GM19438 (cell line): ENCODE data around the gene ELF5.

Experiments used
- ATAC-seq: cut with Tn5 transposase; IDR thresholded peaks from one replicate; pipeline ENCODE4 v1.9.1; 2021; ENCODE audit warnings: low read depth; ENCODE audit not compliant: unreplicated experiment

The ELF5 gene

DNA sequence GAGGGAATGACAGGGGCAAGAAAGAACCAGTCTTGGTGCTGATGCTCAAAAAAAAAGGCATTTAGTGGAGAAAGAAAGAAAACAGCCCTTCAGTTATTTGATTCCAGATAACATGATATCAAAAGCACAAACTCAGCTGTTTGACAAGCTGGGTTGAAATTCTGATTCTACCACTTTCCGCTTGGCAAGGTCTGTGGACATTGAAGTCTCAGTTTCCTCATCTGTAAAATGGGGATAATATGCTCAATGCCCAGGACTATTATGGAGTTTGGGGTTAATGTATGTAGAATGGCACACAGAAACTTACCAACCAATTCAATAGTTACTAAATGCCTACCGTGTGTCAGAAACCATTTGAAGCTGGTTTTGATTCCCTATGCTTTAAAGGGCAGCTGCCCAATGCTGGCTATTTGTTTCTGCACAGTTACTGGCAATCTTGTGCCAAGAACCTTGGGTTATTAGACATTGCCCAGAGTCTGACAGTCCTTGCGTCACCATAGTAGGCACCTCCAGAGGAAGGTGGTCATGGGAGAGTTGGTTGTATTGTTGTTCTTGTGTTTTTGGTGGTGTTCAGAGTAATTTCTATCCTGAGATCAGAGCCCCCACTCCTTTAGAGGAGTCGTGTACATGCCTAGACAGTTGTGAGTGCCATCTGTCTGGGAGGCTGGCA, 19.5 kb downstream of the ELF5 start:
- no peak for ATAC-seq

DNA sequence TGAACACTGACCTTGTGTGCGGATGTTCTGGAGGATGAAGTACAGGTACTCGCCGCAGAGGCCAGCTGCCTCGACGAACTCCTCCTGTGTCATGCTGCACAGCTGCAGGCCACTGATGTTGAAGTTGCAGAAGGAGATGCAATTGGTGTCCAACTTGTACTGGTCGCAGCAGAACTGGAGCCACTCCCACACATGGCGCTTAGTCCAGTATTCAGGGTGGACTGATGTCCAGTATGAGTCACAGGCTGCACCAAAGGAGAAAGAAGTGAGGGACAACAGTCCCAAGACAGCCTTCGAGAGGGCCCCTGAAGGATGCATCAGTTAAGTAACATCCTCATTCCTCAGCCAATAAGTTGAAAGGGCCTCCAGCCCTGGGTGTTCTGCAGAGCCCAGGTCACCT, 20.1 kb downstream of the ELF5 start:
- no peak for ATAC-seq

DNA sequence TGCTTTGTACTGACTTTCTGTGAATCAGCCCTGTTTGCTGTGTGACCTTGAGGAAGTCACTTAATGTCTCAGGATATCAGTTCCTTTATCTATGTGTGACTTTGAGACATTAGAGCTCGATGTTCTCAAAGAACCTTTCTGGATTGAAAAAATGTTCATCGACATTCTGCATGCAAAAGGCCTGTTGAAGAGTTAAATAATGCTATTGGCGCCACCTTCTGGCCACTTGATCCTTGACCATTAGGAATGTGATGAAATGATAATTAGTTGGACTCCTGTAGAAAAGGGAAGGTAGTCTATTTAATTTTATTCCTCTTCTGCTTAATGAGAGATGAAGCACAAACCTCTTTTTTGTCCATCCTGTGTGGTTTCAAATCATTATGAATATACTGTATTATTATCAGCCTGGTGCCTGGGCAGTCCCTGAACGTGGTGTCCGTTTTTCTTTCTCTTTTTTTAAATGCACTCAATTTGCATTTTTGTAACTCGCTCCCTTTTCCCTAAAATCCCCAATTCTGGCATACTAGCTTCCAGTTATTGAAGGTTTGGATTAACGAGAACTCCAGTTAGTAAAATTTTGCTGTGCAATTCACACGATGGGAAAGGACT, 20.7 kb downstream of the ELF5 start:
- ATAC-seq = no peak

DNA sequence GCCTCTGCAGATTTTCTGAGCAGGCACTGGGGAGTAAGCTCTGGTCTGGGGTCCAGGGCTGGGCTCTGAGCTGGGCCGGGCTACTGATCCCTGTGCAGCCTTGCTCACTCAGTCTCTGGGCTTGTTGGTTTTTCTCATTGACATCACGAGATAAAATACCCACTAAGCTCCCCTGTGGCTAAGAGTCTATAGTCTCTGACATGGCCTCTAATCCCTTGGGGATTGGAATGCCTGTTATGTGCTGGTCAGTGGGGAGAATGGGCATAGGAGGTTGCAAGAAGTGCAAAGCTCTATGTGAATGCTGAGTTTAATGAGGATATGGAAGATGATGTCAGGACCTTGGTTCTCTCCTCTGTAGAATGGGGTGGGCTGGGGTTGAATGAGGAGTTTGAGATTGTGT, 23.3 kb downstream of the ELF5 start:
- ATAC-seq = no peak

DNA sequence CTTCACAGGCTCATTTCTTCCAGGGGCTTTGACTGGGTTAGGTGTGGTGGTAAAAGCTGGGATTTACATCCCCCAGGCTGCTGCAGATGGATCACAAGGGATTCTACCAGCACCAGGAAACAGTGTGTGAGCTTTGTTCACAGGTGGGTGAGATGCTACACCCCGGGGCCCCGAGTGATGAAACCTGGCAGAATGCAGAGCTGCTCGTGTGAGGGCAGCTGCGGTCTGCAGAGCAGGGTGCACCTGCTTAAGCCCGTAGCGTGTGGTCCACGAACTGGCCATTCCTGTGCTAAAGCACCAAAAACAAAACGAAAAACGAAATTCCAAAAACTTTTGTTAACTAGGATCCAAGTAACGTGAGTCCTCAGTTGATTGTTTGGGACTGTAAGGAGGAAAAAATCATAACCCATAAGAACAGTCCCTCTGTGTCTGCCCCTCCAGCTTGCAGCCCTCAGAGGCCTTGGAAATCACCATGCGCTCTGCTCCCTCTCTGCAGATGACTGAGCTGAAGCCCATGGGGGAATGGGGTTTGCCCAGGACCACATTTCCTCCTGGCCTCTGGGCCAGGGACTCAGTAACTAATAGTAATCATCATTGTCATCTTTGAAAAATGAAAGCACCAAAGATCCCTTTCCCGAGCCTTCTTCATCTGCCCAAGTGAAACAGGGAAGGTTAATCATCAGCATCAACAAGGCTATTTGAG, 24.6 kb downstream of the ELF5 start:
- ATAC-seq = no peak

DNA sequence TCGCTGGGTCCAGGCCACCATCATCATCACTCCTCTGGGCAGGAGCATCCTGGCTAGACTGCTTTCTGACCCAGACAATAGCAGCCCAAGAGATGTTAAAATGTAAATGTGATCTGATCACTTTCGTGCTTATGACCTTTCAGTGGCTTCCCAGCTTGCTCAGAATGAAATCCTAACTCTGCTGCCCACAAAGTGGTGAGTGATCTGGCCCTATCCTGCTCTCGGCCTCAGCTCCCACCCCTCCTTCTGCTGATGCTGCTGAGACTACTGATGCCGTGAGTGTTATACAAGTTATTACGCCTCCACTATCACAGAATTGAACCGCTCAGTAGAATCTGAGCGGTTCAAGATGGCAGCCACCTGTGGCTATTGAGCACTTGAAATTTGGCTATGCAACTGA, 26.2 kb downstream of the ELF5 start:
- ATAC-seq = no peak

DNA sequence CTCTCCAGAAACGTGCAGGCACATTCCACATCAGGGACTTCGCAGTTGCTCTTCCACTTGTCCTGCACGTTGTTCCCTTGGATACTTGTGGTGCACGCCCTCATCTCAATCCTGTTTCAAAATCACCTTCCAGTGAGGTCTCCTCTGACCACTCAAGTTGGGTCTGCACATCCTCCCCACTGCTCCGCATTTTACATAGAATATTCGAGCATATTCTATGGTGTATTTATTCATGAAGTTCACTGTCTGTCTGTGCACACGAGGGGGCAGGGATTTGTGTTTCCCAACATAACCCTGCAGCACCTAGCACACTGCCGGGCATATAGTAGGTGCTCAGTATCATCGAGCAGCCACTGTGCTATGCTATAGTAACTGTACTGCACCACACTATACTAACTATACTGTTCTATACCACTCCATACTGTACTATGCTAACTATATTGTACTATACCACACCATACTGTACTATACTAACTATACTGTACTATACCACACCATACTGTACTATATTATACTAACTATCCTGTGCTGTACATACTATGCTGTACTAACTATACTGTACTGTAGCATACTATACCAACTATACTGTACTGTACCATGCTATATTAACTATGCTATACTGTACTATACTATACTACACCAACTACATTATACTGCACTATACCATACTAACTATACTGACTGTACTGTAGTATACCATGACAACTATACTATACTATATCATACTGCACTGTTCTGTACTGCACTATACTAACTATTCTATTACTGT, 30.3 kb downstream of the ELF5 start:
- ATAC-seq = no peak

DNA sequence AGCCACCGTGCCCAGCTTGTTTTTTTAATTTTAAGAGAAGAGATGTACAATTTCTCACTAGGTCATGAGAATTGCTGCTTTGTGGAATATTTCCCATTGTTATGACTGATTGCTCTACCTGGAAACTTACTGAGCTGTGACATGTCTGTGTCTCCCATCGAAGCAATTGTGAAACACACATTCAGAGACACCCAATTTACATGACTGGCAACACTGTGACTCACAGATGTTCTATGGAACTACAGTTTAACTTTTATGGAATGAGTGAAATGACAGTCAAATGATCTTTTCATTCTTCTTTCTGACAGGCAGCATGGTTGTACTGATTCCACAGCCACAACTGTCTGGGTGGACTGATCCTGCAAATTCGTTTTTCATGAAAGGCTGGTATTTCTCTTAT, 32.3 kb downstream of the ELF5 start:
- no peak for ATAC-seq

DNA sequence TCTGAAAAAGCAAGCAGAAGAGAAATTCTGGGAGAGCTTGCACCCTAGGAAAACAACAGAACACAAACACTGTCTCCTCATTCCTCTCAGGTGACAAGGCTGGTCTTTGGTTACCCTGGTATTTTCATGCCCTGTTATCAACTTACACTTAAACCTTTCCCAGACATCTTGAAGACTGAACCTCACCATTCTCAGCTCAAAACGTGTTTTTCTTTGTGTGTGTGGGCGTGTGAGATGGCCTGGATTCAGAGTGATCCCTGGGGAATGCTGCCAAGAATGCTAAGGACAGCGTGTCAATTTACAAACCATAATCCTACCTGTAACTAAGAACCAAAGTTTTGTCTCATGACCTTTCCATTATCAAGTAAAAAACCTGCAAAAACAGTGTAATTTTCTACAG, 33.3 kb downstream of the ELF5 start:
- no peak for ATAC-seq

DNA sequence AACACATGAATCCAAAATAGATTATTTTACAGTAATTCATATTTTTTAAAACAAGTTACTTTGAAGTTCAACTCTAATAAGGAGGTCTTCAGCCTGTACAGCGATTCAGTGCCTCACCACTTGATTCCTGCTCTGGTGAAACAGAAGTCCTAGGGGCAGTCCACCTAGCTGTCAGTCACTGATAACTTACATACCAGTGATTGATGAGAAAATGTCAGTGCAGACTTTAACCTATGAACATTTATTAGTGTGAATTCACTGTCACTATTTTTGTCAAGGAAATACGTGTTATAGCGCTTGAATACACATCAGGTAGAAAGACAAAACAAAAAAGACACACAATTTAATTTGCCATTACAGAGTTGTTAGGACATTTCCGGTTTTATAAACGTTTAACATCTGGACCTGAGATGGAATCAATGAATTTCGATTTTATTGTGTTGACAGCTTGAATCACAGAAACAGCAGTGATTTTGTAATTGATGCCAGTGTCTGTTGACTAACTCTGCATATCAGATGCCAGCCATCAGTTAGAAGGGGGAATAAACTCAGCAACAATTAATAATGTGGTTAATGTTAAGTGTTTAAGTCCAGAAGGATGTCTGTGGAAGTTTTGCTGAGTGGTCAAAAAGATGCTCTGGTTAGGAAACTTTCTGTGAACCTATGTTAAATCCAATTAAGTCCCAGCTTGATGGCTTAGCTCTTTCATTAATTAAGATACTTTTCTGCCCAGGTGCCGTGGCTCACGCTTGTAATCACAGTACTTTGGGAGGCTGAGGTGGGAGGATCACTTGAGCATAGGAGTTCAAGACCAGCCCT, 34.5 kb downstream of the ELF5 start:
- ATAC-seq = no peak

DNA sequence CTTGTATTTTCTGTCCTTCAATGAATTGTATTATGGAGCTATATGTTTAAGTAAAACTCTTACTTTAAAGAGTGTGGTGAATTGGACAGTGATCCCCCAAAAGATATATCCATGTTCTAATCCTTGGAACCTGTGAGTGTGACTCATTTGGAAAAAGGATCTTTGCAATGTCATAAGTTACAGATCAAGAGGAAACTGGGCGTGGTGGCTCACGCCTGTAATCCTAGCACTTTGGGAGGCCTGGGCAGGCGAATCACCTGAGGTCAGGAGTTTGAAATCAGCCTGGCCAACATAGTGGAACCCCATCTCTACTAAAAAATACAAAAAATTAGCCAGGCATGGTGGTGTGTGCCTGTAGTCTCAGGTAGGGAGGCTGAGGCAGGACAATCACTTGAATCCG, 36.7 kb downstream of the ELF5 start:
- no peak for ATAC-seq

DNA sequence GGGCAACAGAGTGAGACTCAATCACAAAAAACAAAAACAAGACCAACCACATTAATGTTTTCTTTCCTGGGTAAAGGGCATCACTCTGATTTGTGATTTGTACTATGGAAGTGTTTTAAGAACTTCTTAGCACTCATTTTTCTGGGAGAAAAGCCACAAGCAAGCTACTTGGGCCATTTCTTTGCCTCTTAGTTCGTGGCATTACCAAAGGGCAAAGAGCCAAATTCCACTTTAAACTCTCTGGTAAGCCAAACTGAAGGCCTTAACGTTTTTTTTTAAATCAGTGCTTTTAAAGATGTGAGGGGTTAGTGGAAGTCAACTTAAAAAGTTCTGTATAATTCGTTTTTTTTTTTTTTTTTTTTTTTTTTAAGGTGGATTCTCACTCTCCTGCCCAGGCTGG, 37.9 kb downstream of the ELF5 start:
- no peak for ATAC-seq

DNA sequence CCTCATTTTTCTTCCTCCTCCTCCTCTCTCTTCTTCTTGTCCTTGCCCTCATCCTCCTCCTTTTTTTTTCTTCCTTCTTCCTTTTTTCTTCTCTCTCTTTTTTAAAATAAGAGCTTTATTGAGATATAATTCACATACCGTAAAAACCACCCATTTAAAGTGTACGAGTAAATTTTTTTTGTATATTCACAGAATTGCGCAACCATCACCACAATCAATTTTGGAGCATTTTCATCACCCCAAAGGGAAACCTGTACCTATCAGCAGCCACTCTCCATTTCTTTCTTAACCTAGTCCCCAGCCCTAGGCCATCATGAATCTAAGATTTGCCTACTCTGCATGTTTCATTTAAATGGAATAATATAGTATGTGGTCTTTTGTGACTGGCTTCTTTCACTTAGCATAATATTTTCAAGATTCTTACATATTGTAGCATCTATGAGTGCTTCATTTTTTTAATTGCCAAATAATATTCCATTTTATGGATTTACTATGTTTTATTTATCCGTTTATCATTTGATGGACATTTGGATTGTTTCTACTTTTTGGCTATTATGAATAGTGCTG, 39.9 kb downstream of the ELF5 start:
- ATAC-seq = no peak

DNA sequence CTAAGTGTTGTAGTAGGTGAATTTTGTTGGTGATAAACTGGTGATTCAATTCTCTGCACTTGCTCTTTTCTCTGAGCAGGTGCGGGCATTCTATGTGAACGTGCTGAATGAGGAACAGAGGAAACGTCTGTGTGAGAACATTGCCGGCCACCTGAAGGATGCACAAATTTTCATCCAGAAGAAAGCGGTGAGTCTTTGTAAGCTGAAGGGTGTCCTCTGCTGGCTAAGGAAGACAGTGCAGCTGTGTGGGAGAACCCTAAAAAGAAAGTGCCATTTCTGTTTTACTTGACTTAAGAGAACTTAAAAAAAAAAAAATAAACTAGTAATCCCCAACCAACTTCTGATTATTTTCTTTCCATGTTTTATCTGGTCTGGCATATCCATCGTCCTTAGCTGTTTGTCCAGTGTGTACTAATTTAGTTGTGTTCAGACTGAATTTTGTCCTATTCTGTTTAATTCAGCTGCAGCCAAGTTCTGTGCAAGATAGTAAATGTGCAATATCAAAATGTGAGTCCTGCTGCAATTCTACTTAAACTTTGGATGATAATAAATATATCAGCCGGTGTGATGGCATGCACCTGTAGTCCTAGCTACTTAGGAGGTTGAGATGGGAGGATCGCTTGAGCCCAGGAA, 45.3 kb downstream of the ELF5 start:
- ATAC-seq = no peak

DNA sequence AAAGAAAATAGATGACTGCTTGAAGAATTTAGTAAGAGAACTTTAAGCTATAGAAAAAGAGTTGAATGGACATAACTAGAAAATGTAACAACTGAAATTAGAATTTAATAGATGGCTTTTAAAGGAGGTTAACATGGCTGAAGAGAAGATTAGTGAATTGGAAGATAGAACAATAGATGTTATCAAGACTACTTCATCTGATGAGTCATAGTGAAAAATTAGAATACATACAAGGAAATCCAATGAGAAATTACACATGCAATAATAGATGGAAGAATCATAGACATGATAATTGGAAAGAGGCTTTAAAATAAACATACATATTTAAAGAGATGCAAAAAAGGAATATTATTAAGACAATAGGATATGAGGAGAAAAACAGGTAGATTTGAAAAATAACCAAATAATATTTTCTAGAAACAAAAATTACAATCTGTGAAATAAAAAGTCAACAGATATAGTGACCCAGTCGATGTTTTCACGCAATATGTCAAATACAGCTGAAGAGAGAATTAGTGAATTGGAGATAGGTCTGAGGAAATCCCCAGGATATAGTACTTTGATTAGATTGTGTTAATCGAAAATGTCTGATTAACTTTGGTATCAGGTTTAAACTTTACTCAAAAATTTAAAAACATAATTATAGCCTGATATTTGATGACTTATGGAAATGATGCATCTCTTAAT, 46.6 kb downstream of the ELF5 start:
- no peak for ATAC-seq

DNA sequence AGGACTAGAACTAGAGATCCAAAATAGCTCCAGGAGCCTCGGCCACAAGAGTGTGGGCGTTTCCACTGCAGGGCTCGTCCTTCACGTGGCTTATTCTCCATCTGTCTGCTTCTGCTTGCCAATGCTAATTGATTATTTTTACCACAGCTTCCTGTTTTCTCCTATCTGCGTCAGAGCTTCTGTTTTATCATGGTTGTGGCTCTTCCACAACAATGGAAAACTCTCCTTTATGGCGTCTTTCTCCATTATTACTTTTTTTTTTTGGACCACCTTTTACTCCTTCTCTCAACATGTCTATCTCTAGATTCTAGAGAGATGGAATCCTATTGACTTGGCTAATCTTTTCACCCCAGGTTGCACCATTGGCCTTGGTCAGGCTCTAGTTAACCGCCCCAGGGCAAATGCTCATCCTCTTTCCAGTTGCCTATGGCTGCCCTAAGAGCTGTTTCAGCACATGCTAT, 49.0 kb downstream of the ELF5 start:
- ATAC-seq = no peak

DNA sequence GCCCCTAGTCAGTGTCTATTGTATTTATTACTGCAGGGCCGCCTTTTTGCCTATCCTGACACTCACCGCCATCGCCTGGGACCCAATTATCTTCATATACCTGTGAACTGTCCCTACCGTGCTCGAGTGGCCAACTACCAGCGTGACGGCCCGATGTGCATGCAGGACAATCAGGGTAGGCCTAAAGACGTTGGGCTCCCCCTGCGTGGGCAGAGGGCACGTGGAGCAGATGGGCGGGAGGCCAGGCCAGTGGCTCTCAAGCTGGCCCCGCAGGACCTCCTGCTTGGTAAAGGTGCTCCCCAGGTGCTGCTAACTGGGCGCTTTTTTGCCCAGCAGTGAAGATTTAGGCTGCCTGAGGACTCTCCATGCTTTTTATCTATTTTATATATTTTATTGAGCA, 52.4 kb downstream of the ELF5 start:
- ATAC-seq = no peak

DNA sequence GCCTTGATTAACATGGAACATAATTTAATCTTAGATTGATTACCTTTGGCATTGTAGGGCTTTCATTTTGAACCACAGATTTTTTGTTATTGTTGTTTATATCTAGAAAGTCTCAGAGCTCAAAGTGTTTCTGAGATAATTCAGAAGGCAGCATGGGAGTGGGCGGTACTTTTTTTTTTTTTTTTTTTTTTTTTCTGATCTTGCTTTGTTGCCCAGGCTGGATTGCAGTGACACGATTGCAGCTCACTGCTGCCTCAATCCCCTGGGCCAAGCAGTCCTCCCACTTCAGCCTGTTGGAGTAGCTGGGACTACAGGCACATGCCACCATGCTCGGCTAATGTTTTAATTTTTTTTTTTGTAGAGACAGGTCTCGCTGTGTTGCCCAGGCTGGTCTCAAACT, 53.3 kb downstream of the ELF5 start:
- ATAC-seq = no peak

DNA sequence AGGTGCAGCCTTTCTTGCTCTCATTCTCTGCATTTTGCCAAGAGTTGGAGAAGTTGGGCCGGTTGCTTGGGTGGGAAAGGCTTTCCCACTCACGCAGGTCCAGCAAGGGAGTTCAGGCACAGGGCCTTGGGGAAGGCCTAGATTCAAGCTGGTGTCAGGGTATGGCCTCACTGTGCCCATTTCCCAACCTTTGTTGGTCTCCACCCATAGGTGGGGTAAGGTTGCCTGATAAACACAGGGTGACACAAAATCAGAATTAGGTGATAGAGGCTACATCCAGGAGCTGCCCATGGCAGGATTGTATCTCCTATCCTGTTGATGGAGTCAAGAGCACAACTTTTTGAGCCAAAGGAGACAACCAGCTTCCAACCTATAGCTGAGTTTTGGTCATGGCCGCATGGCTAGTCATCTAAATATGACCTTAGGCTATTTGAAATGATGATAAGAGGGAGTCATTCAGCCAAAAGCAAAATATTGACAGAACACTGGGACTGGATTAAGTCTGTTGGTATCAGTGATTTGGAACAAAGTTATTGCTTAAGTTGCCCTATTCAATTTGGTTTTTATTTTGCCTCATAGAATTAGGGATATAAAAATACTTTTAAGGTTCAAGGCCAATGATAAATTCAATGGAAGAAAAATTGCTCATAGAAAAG, 54.0 kb downstream of the ELF5 start:
- no peak for ATAC-seq
